Kidney epithelial cell (primary cell): ENCODE measurements around the gene RNF130. TPM values are rescaled to one million over a fixed set of nuclear protein-coding genes. Genes with fewer than 3 reads are reported as not detected.

Experiments
- DNase-seq: peaks from one replicate; pipeline ENCODE4 v3.0.0-alpha.2; 2010; ENCODE audit warnings: low read depth
- H3K27me3 ChIP-seq: 2 replicates; pipeline ENCODE4 v1.6.0; 2011; ENCODE audit warnings: low read length; ENCODE audit not compliant: control insufficient read depth, insufficient read depth
- H3K36me3 ChIP-seq: 2 replicates; pipeline ENCODE4 v1.5.1; 2011; ENCODE audit warnings: low read length; ENCODE audit not compliant: control insufficient read depth, insufficient read depth
- H3K4me3 ChIP-seq: 2 replicates; pipeline ENCODE4 v1.5.1; 2011; ENCODE audit warnings: low read depth, mild to moderate bottlenecking, control low read depth, low read length
- CTCF ChIP-seq: IDR thresholded peaks from 2 replicates; pipeline ENCODE4 v1.5.1; 2011; ENCODE audit warnings: mild to moderate bottlenecking, moderate library complexity, low read length, control low read depth, inconsistent platforms; ENCODE audit not compliant: insufficient read depth, poor library complexity, severe bottlenecking
- total RNA-seq: library from RNA; depleted of rRNA; stranded (reverse); fragments of >200 nt; gene quantifications from 2 replicates; pipeline ENCODE4 v1.2.3, GENCODE V29; 2015

Gene RNF130
- total RNA-seq, 1 donor from 2014 or later, result 42.0 TPM

GRCh38 chr5:180052211-180052818 lies 19.2 kb downstream of the RNF130 start:
- TF ChIP-seq CTCF, result no peak
- no peak overlapping the region for H3K4me3 ChIP-seq
- H3K27me3 ChIP-seq, result no peaks in the 10 kb centered on the region
- no peak for DNase-seq
- no peaks in the 10 kb centered on the region for H3K36me3 ChIP-seq

GRCh38 chr5:180050121-180050940 lies 21.2 kb downstream of the RNF130 start:
- H3K36me3 ChIP-seq, result no peaks in the 10 kb centered on the region
- H3K4me3 ChIP-seq, result no peak overlapping the region
- no peaks in the 10 kb centered on the region for H3K27me3 ChIP-seq
- no peak for TF ChIP-seq CTCF
- no peak for DNase-seq

GRCh38 chr5:180049185-180049548 lies 22.4 kb downstream of the RNF130 start:
- Histone ChIP-seq H3K27me3 (no peaks in the 10 kb centered on the region), H3K4me3 (no peak overlapping the region)
- TF ChIP-seq CTCF, result no peak

GRCh38 chr5:180047667-180048066 lies 23.9 kb downstream of the RNF130 start:
- Histone ChIP-seq H3K4me3 (no peak overlapping the region), H3K36me3 (no peaks in the 10 kb centered on the region), H3K27me3 (no peaks in the 10 kb centered on the region)
- DNase-seq, result no peak
- no peak for TF ChIP-seq CTCF

More at GRCh38 chr5:180049185-180049548, 22.4 kb downstream of the RNF130 start:
- no peaks in the 10 kb centered on the region for H3K36me3 ChIP-seq
- DNase-seq, result no peak

GRCh38 chr5:180046656-180047055 lies 24.9 kb downstream of the RNF130 start:
- TF ChIP-seq CTCF, result no peak
- DNase-seq, result no peak
- H3K27me3 ChIP-seq, result no peaks in the 10 kb centered on the region
- H3K36me3 ChIP-seq, result no peaks in the 10 kb centered on the region
- H3K4me3 ChIP-seq, result no peak overlapping the region
